K562 (cell line): ENCODE data around the gene SGCG. TPM values are rescaled to one million over a fixed set of nuclear protein-coding genes. Genes with fewer than 3 reads are reported as not detected.
A peak's percentile ranks its signal among the peaks of the same experiment; 100 is the strongest.
"Not testable (repeated sequence)": the region's sequence is repeated elsewhere in the genome, so short reads cannot be mapped to it uniquely, and the experiment has no call there.

Experiments used
- ATAC-seq: fragments of 200-7000 bp; cut with Tn5 transposase; 3 replicates; pipeline ENCODE4 v1.9.1; 2020; ENCODE audit warnings: moderate library complexity
- BruUV-seq: library from RNA; stranded (reverse); fragments of 400-500 nt; replicated peaks from 2 replicates; lab custom pipeline; 2021; lab: Mats Ljungman, UMichigan
- CTCF ChIA-PET: fragments of 300-600 bp; formaldehyde crosslinking; extraction: SDS; loops from one replicate; lab custom pipeline; 2021; ENCODE audit warnings: low intra/inter-chr PET ratio; lab: Yijun Ruan, JAX
- POLR2A ChIA-PET: fragments of 300-600, 350-650 bp; sonication (Branson Sonifier 250); formaldehyde crosslinking; extraction: SDS; loops from one replicate; lab custom pipeline; 2021; ENCODE audit warnings: antibody characterized with exemption, inconsistent platforms; lab: Yijun Ruan, JAX
- DNase-seq, 4 experiments: peaks; one replicate each; pipeline versions ENCODE4 v3.0.0 to v3.0.0-alpha.2; 2011 to 2018; ENCODE audit warnings: low spot score in 3 of 4, mixed read lengths in 3 of 4; ENCODE audit errors: extremely low read depth in 1 of 4
- FAIRE-seq: peaks from 2 replicates; lab custom pipeline; 2011; peaks lifted over from hg19 to GRCh38; lab: Jason Lieb, UNC
- H2AFZ ChIP-seq: 2 replicates; pipeline ENCODE4 v1.6.0; 2011; ENCODE audit warnings: low read depth, low read length, control low read depth, inconsistent platforms
- H3K27ac ChIP-seq: fragments of 200-600 bp; 3 replicates; pipeline ENCODE4 v1.8.0; 2011; ENCODE audit warnings: low read depth, mild to moderate bottlenecking, control low read depth, inconsistent platforms, low read length, moderate library complexity, mixed read lengths; ENCODE audit errors: extremely low read depth
- H3K27me3 ChIP-seq, 2 experiments: fragments of 300-600 bp in 1 of 2; 2 replicates in 1 of 2; 3 replicates in 1 of 2; pipeline versions ENCODE4 v1.6.0 to v1.8.0; 2011; ENCODE audit warnings: inconsistent platforms in 2 of 2, low read length in 2 of 2, mild to moderate bottlenecking in 1 of 2, mixed read lengths in 1 of 2, moderate library complexity in 1 of 2; ENCODE audit not compliant: control insufficient read depth in 2 of 2, insufficient read depth in 2 of 2
- H3K36me3 ChIP-seq: fragments of 300-600 bp; 3 replicates; pipeline ENCODE4 v1.8.0; 2011; ENCODE audit warnings: mild to moderate bottlenecking, low read length, inconsistent platforms; ENCODE audit not compliant: control insufficient read depth, insufficient read depth
- H3K4me1 ChIP-seq, 2 experiments: fragments of 200-600 bp in 1 of 2; replicated peaks in 1 of 2; 2 replicates in 1 of 2; 3 replicates in 1 of 2; pipeline versions ENCODE4 v1.5.1 to v1.8.0; 2011; ENCODE audit warnings: inconsistent platforms in 2 of 2, low read length in 2 of 2, mild to moderate bottlenecking in 1 of 2, mixed read lengths in 1 of 2, moderate library complexity in 1 of 2; ENCODE audit not compliant: control insufficient read depth in 2 of 2, insufficient read depth in 2 of 2
- H3K4me2 ChIP-seq: 2 replicates; pipeline ENCODE4 v1.6.1; 2011; ENCODE audit warnings: low read length, control low read depth, inconsistent platforms, mixed read lengths; ENCODE audit not compliant: insufficient read depth
- H3K4me3 ChIP-seq: fragments of 200-600 bp; sonication (generic), shearing (Covaris generic); 2 replicates; pipeline ENCODE4 v1.5.1; 2016; ENCODE audit warnings: control low read depth, inconsistent platforms
- H3K79me2 ChIP-seq: fragments of 200-600 bp; 3 replicates; pipeline ENCODE4 v1.8.0; 2011; ENCODE audit warnings: low read length, inconsistent platforms; ENCODE audit not compliant: control insufficient read depth, insufficient read depth
- H3K9ac ChIP-seq, 2 experiments: 2 replicates each; pipeline versions ENCODE4 v1.6.0 to v1.6.1; 2011; ENCODE audit warnings: low read depth in 2 of 2, low read length in 2 of 2, control low read depth in 1 of 2, inconsistent platforms in 1 of 2, mild to moderate bottlenecking in 1 of 2, mixed read lengths in 1 of 2; ENCODE audit not compliant: insufficient read depth in 1 of 2
- H3K9me1 ChIP-seq: one replicate; pipeline ENCODE4 v1.6.0; 2011; ENCODE audit warnings: inconsistent platforms, mild to moderate bottlenecking, low read length, moderate library complexity; ENCODE audit not compliant: control insufficient read depth, insufficient read depth
- H3K9me3 ChIP-seq: replicated peaks from 2 replicates; pipeline ENCODE4 v1.5.1; 2011; ENCODE audit warnings: low read depth, low read length, inconsistent platforms; ENCODE audit not compliant: control insufficient read depth, insufficient read depth
- H4K20me1 ChIP-seq: replicated peaks from 2 replicates; pipeline ENCODE4 v1.6.1; 2011; ENCODE audit warnings: low read length, inconsistent platforms, mixed read lengths; ENCODE audit not compliant: control insufficient read depth, insufficient read depth
- GABPA ChIP-seq: fragments of 200-800 bp; sonication (Bioruptor generic); conservative IDR thresholded peaks from 2 replicates; pipeline ENCODE4 v1.6.1; 2016; ENCODE audit warnings: low read depth, missing genetic modification characterization, missing compliant biosample characterization
- POLR2G ChIP-seq: fragments of 200-400 bp; formaldehyde crosslinking; IDR thresholded peaks from 2 replicates; pipeline ENCODE4 v1.6.1; 2017; ENCODE audit warnings: low read depth, mild to moderate bottlenecking, antibody characterized with exemption, low read length, moderate library complexity
- TRIM24 ChIP-seq, 2 experiments: fragments of 450-650 bp; IDR thresholded peaks; 2 replicates each; pipeline ENCODE4 v1.6.1; 2016
- WGBS: fragments of 100-300 bp; shearing (Covaris generic); methylation state at CpG from one replicate; pipeline ENCODE4 v1.1.6; 2016; ENCODE audit warnings: low coverage, mixed read lengths; ENCODE audit not compliant: insufficient coverage; ENCODE audit errors: missing lambda C conversion rate; 5-methylcytosine and 5-hydroxymethylcytosine counted together
- in situ Hi-C: fragments of 300-500 bp; cut with MboI; formaldehyde crosslinking; loops from 4 replicates; pipeline ENCODE4 v1.15.0; 2018; ENCODE audit warnings: inconsistent platforms, mixed read lengths
- intact Hi-C: fragments of 100-400 bp; cut with micrococcal nuclease; formaldehyde crosslinking; loops from 2 replicates; pipeline ENCODE4 v1.14.2; 2022
- polyA plus RNA-seq, 8 experiments: library from polyadenylated mRNA; depleted of rRNA in 4 of 8; stranded (reverse) in 5 of 8; unstranded in 3 of 8; fragments of >200 nt; fragmentation: Nextera tagmentation in 2 of 8; fragmentation: Illumina TruSeq in 1 of 8; extraction: Ambion mirVana in 2 of 8; extraction: Trizol in 1 of 8; gene quantifications; 2 replicates each; pipeline versions ENCODE4 v1.2.1 to v1.2.3, GENCODE V29; 2011 to 2014; ENCODE audit warnings: inconsistent platforms in 1 of 8, missing spikeins in 1 of 8
- total RNA-seq, 7 experiments: library from RNA; depleted of rRNA in 6 of 7; stranded (reverse); fragments of >200 nt in 6 of 7; fragmentation: Illumina TruSeq in 2 of 7; extraction: Trizol in 2 of 7; gene quantifications; 2 replicates each; pipeline versions ENCODE4 v1.2.1 to v1.2.3, GENCODE V29; 2011 to 2021; ENCODE audit warnings: low replicate concordance in 1 of 7
- TF ChIP-seq, protein P1 (sequence below): fragments of 450-650 bp; IDR thresholded peaks from 2 replicates; pipeline ENCODE4 v1.7.1; 2018; ENCODE audit warnings: mild to moderate bottlenecking, low read depth; ENCODE audit not compliant: partially characterized antibody
- TF ChIP-seq, protein P2 (sequence below), 2 experiments: IDR thresholded peaks; 2 replicates each; pipeline ENCODE4 v1.6.1; 2011; ENCODE audit warnings: borderline replicate concordance in 1 of 2, control low read depth in 1 of 2, low read depth in 1 of 2, low read length in 1 of 2, mild to moderate bottlenecking in 1 of 2, mixed read lengths in 1 of 2, moderate library complexity in 1 of 2; ENCODE audit not compliant: insufficient read depth in 1 of 2, insufficient read length in 1 of 2, poor library complexity in 1 of 2, severe bottlenecking in 1 of 2; ENCODE audit errors: extremely low read depth in 1 of 2
- TF ChIP-seq, protein P3 (sequence below): fragments of 450-650 bp; IDR thresholded peaks from 2 replicates; pipeline ENCODE4 v1.6.1; 2016; ENCODE audit warnings: mild to moderate bottlenecking, moderate library complexity

SGCG gene
- total and polyA plus RNA-seq, 9 of the 15 experiments (the other 6 are each of a cell fraction or from before 2014, with no cell fraction given) = 0.04 to 0.44 (median 0.34) TPM

DNA sequence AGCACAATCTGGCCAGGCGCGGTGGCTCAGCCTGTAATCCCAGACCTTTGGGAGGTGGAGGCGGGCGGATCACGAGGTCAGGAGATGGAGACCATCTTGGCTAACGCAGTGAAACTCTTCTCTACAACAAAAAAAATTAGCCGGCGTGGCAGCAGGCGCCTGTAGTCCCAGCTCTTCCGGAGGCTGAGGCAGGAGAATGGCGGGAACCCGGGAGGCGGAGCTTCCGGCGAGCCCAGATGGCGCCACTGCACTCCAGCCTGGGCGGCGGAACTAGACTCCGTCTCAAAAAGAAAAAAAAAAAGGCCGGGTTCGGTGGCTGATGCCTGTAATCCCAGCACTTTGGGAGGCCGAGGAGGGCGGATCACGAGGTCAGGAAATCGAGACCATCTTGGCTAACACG is 67.6 kb downstream of the SGCG start:
- DNase-seq = peak in 1 of 4 experiments; percentile 9
- H3K9me3 ChIP-seq, intact Hi-C loops, H4K20me1 ChIP-seq, BruUV-seq, H3K27ac ChIP-seq, CTCF ChIA-PET, POLR2A ChIA-PET, H3K27me3 ChIP-seq, H3K36me3 ChIP-seq, H3K4me2 ChIP-seq, FAIRE-seq, in situ Hi-C loops, H3K9me1 ChIP-seq, H3K4me1 ChIP-seq, H3K79me2 ChIP-seq, H3K9ac ChIP-seq: not testable (repeated sequence)
- Histone ChIP-seq H3K4me3 (peak overlapping the region; percentile 3; the same call in 1 of the 2 replicates), H2AFZ (peak overlapping the region; percentile 68)
- peak; percentile 68 for ATAC-seq
- WGBS = 13% methylated on average over 21 of the region's 26 CpGs
- TF ChIP-seq POLR2G (peak; percentile 42), TRIM24 (IDR thresholded peaks at IDR 0.05) (peak in 1 of 2 experiments; percentile 34; a peak in 1 of 4 replicates), GABPA (tag) (0 out of 2 replicates have a peak, but pooled peaks have one; percentile 25)
- TF ChIP-seq, protein P1, sequence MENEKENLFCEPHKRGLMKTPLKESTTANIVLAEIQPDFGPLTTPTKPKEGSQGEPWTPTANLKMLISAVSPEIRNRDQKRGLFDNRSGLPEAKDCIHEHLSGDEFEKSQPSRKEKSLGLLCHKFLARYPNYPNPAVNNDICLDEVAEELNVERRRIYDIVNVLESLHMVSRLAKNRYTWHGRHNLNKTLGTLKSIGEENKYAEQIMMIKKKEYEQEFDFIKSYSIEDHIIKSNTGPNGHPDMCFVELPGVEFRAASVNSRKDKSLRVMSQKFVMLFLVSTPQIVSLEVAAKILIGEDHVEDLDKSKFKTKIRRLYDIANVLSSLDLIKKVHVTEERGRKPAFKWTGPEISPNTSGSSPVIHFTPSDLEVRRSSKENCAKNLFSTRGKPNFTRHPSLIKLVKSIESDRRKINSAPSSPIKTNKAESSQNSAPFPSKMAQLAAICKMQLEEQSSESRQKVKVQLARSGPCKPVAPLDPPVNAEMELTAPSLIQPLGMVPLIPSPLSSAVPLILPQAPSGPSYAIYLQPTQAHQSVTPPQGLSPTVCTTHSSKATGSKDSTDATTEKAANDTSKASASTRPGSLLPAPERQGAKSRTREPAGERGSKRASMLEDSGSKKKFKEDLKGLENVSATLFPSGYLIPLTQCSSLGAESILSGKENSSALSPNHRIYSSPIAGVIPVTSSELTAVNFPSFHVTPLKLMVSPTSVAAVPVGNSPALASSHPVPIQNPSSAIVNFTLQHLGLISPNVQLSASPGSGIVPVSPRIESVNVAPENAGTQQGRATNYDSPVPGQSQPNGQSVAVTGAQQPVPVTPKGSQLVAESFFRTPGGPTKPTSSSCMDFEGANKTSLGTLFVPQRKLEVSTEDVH = peak; percentile 48
- TF ChIP-seq, protein P2, sequence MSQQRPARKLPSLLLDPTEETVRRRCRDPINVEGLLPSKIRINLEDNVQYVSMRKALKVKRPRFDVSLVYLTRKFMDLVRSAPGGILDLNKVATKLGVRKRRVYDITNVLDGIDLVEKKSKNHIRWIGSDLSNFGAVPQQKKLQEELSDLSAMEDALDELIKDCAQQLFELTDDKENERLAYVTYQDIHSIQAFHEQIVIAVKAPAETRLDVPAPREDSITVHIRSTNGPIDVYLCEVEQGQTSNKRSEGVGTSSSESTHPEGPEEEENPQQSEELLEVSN (IDR thresholded peaks at IDR 0.05; ENCODE audit: borderline replicate concordance in 1 of 2, extremely low read depth in 1 of 2, insufficient read depth in 1 of 2, insufficient read length in 1 of 2, low read depth in 1 of 2, low read length in 1 of 2, poor library complexity in 1 of 2, severe bottlenecking in 1 of 2) = peak in 1 of 2 experiments; percentile 89
- TF ChIP-seq, protein P3, sequence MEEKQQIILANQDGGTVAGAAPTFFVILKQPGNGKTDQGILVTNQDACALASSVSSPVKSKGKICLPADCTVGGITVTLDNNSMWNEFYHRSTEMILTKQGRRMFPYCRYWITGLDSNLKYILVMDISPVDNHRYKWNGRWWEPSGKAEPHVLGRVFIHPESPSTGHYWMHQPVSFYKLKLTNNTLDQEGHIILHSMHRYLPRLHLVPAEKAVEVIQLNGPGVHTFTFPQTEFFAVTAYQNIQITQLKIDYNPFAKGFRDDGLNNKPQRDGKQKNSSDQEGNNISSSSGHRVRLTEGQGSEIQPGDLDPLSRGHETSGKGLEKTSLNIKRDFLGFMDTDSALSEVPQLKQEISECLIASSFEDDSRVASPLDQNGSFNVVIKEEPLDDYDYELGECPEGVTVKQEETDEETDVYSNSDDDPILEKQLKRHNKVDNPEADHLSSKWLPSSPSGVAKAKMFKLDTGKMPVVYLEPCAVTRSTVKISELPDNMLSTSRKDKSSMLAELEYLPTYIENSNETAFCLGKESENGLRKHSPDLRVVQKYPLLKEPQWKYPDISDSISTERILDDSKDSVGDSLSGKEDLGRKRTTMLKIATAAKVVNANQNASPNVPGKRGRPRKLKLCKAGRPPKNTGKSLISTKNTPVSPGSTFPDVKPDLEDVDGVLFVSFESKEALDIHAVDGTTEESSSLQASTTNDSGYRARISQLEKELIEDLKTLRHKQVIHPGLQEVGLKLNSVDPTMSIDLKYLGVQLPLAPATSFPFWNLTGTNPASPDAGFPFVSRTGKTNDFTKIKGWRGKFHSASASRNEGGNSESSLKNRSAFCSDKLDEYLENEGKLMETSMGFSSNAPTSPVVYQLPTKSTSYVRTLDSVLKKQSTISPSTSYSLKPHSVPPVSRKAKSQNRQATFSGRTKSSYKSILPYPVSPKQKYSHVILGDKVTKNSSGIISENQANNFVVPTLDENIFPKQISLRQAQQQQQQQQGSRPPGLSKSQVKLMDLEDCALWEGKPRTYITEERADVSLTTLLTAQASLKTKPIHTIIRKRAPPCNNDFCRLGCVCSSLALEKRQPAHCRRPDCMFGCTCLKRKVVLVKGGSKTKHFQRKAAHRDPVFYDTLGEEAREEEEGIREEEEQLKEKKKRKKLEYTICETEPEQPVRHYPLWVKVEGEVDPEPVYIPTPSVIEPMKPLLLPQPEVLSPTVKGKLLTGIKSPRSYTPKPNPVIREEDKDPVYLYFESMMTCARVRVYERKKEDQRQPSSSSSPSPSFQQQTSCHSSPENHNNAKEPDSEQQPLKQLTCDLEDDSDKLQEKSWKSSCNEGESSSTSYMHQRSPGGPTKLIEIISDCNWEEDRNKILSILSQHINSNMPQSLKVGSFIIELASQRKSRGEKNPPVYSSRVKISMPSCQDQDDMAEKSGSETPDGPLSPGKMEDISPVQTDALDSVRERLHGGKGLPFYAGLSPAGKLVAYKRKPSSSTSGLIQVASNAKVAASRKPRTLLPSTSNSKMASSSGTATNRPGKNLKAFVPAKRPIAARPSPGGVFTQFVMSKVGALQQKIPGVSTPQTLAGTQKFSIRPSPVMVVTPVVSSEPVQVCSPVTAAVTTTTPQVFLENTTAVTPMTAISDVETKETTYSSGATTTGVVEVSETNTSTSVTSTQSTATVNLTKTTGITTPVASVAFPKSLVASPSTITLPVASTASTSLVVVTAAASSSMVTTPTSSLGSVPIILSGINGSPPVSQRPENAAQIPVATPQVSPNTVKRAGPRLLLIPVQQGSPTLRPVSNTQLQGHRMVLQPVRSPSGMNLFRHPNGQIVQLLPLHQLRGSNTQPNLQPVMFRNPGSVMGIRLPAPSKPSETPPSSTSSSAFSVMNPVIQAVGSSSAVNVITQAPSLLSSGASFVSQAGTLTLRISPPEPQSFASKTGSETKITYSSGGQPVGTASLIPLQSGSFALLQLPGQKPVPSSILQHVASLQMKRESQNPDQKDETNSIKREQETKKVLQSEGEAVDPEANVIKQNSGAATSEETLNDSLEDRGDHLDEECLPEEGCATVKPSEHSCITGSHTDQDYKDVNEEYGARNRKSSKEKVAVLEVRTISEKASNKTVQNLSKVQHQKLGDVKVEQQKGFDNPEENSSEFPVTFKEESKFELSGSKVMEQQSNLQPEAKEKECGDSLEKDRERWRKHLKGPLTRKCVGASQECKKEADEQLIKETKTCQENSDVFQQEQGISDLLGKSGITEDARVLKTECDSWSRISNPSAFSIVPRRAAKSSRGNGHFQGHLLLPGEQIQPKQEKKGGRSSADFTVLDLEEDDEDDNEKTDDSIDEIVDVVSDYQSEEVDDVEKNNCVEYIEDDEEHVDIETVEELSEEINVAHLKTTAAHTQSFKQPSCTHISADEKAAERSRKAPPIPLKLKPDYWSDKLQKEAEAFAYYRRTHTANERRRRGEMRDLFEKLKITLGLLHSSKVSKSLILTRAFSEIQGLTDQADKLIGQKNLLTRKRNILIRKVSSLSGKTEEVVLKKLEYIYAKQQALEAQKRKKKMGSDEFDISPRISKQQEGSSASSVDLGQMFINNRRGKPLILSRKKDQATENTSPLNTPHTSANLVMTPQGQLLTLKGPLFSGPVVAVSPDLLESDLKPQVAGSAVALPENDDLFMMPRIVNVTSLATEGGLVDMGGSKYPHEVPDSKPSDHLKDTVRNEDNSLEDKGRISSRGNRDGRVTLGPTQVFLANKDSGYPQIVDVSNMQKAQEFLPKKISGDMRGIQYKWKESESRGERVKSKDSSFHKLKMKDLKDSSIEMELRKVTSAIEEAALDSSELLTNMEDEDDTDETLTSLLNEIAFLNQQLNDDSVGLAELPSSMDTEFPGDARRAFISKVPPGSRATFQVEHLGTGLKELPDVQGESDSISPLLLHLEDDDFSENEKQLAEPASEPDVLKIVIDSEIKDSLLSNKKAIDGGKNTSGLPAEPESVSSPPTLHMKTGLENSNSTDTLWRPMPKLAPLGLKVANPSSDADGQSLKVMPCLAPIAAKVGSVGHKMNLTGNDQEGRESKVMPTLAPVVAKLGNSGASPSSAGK = peak; percentile 84
